Glutamatergic neuron (in vitro differentiated cells): Measurements from ENCODE around the gene IGFBP3. TPM values are rescaled to one million over a fixed set of nuclear protein-coding genes. Genes with fewer than 3 reads are reported as not detected.

ENCODE experiments used
- DNase-seq: peaks from one replicate; pipeline ENCODE4 v3.0.0; 2022
- H3K27ac Mint-ChIP-seq: one replicate; pipeline ENCODE4 v1.8.0; 2020; ENCODE audit warnings: mild to moderate bottlenecking, mixed read lengths, inconsistent platforms; ENCODE audit not compliant: unreplicated experiment
- H3K27me3 Mint-ChIP-seq: one replicate; pipeline ENCODE4 v1.8.0; 2020; ENCODE audit warnings: mild to moderate bottlenecking, moderate library complexity, mixed read lengths, inconsistent platforms; ENCODE audit not compliant: unreplicated experiment
- H3K36me3 Mint-ChIP-seq: one replicate; pipeline ENCODE4 v1.8.0; 2020; ENCODE audit warnings: mild to moderate bottlenecking, mixed read lengths, inconsistent platforms; ENCODE audit not compliant: unreplicated experiment
- H3K4me1 Mint-ChIP-seq: one replicate; pipeline ENCODE4 v1.8.0; 2020; ENCODE audit warnings: mild to moderate bottlenecking, low read depth, mixed read lengths, inconsistent platforms; ENCODE audit not compliant: unreplicated experiment
- H3K4me3 Mint-ChIP-seq: one replicate; pipeline ENCODE4 v1.8.0; 2020; ENCODE audit warnings: mild to moderate bottlenecking, mixed read lengths, inconsistent platforms; ENCODE audit not compliant: unreplicated experiment
- H3K9me3 Mint-ChIP-seq: one replicate; pipeline ENCODE4 v1.8.0; 2020; ENCODE audit warnings: mild to moderate bottlenecking, moderate library complexity, mixed read lengths, inconsistent platforms; ENCODE audit not compliant: unreplicated experiment
- CTCF ChIP-seq: fragments of 200-600 bp; sonication (generic); IDR thresholded peaks from one replicate; pipeline ENCODE4 v1.5.0; 2021; ENCODE audit not compliant: partially characterized antibody, unreplicated experiment
- total RNA-seq: library from RNA; stranded (reverse); fragmentation: NEBNext Ultra II Directional; extraction: Animal tissue kit (Norgen Biotek cat#: 25700); gene quantifications from one replicate; pipeline ENCODE4 v1.2.1, GENCODE V29; 2021; ENCODE audit not compliant: unreplicated experiment

Gene IGFBP3
- total RNA-seq, 1 donor from 2014 or later, result 0.17 TPM

- DNase-seq, result no peak
- Mint-ChIP-seq H3K27ac (no peak overlapping the region), H3K27me3 (peaks cover 1% of the 10 kb centered on the region), H3K4me1 (no peaks in the 10 kb centered on the region), H3K4me3 (no peak overlapping the region), H3K36me3 (no peaks in the 10 kb centered on the region), H3K9me3 (no peaks in the 10 kb centered on the region)
- TF ChIP-seq CTCF, result no peak
These were observed 11.5 kb downstream of the IGFBP3 start for GRCh38 chr7:45909561-45909960.

GRCh38 chr7:45902820-45903219 lies 18.3 kb downstream of the IGFBP3 start:
- H3K27me3 Mint-ChIP-seq, result no peaks in the 10 kb centered on the region
- TF ChIP-seq CTCF, result no peak
- H3K4me1 Mint-ChIP-seq, result no peaks in the 10 kb centered on the region

GRCh38 chr7:45901566-45901965 lies 19.5 kb downstream of the IGFBP3 start:
- Mint-ChIP-seq H3K4me1 (no peaks in the 10 kb centered on the region), H3K27me3 (no peaks in the 10 kb centered on the region), H3K9me3 (no peaks in the 10 kb centered on the region), H3K36me3 (peaks cover 5% of the 10 kb centered on the region), H3K4me3 (no peak overlapping the region), H3K27ac (no peak overlapping the region)
- DNase-seq, result no peak
- TF ChIP-seq CTCF, result no peak

More at GRCh38 chr7:45902820-45903219, 18.3 kb downstream of the IGFBP3 start:
- Mint-ChIP-seq H3K27ac (no peak overlapping the region), H3K9me3 (no peaks in the 10 kb centered on the region), H3K36me3 (peaks cover 5% of the 10 kb centered on the region), H3K4me3 (no peak overlapping the region)
- DNase-seq, result no peak

GRCh38 chr7:45898222-45898621 lies 22.9 kb downstream of the IGFBP3 start:
- DNase-seq, result no peak
- H3K4me3 Mint-ChIP-seq, result no peak overlapping the region
- H3K9me3 Mint-ChIP-seq, result no peaks in the 10 kb centered on the region
- H3K4me1 Mint-ChIP-seq, result no peaks in the 10 kb centered on the region
- peaks cover 2% of the 10 kb centered on the region for H3K27me3 Mint-ChIP-seq
- no peak overlapping the region for H3K27ac Mint-ChIP-seq
- TF ChIP-seq CTCF, result no peak
- H3K36me3 Mint-ChIP-seq, result peaks cover 5% of the 10 kb centered on the region

- Mint-ChIP-seq H3K36me3 (no peaks in the 10 kb centered on the region), H3K4me1 (no peaks in the 10 kb centered on the region), H3K27ac (no peak overlapping the region)
These were observed 23.9 kb downstream of the IGFBP3 start for GRCh38 chr7:45897042-45897690.

More at GRCh38 chr7:45897042-45897690, 23.9 kb downstream of the IGFBP3 start:
- H3K9me3 Mint-ChIP-seq, result no peaks in the 10 kb centered on the region
- peaks cover 2% of the 10 kb centered on the region for H3K27me3 Mint-ChIP-seq
- no peak for DNase-seq
- H3K4me3 Mint-ChIP-seq, result no peak overlapping the region
- no peak for TF ChIP-seq CTCF
